ENCODE measurements around the gene BANK1.

BANK1 gene

DNA sequence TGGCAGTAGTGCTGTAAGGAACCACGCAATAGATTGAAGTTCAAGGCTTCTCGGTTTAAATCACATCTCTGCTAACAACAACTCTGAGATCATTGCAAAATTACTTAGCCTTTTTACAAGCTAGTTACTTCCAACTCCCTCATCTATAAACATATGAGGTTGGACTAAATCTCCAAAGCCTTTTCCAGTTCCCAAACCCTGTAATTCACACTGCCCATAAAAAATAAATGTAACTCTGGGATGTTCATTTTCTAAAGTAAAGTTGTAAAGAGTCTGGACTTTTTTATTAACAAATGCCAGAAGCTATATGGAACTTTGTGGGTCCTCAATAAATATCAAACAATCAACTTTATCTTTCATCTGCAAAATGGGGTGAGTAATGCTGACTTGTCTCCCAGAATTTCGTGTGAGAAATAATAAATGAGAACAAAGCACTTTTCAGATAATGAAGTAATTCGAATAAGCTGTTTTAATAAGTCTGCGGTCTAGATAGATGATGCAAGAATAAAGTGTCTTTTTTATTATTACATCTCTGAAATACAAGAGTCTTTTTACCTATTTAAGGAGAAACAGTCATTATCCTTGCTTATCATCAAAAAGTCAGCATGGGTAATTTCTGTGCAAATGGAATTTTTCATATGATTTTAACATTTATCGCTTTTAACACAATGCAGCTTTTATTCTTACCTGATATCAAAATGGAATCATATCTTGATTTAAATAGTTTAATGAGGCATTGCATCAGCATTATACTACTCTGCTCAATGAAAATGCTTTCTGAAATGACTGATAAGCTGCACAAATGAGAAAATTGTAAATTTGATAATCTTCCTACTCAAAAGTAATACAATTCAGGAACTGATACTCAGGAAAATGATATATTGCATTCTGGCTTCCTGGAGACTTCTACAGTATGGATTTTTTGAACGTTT, 252.6 kb downstream of the BANK1 start:
- no peak for FAIRE-seq

DNA sequence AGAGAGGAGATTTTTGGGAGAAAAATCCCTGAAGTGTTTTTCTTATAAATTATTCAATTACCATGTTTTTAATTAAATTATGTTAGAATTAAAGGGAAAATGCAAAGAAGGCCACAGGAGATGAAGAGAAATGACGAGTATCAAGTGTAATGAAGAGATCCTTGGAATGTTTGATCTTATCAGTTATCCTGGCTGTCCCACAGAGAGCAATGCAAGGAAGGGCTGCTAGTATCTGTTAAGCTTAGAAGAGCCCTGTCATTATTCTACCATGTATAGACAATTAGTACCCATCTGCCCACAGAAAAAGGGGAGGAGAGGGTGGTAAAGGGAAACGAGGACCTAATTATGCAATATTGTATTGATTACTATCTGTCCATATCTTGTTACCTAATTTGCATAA, 257.1 kb downstream of the BANK1 start:
- no peak for FAIRE-seq

- no peak for FAIRE-seq
These were observed 265.3 kb downstream of the BANK1 start for GRCh38 chr4:102055805-102056204.

GRCh38 chr4:102057122-102057521, 266.6 kb downstream of the BANK1 start:
- no peak for FAIRE-seq

DNA sequence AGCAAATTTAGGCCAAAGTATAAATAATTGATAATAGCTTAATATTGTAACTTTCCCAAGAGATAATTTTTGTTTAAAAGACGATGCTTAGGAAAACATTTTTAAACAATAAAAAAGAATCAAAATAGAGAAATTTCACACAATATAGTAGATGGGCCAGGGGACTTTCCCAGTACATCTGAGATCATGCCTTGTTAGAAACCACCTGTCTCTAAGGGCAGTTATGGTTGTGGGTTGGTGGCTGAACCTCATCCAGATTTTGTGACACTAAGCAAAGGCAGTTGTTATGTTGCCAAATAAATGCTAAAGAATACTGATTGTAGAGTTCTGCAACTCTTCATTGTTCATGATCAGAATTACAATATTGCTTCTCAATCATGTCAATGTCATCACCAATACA, 270.6 kb downstream of the BANK1 start:
- no peak for FAIRE-seq

DNA sequence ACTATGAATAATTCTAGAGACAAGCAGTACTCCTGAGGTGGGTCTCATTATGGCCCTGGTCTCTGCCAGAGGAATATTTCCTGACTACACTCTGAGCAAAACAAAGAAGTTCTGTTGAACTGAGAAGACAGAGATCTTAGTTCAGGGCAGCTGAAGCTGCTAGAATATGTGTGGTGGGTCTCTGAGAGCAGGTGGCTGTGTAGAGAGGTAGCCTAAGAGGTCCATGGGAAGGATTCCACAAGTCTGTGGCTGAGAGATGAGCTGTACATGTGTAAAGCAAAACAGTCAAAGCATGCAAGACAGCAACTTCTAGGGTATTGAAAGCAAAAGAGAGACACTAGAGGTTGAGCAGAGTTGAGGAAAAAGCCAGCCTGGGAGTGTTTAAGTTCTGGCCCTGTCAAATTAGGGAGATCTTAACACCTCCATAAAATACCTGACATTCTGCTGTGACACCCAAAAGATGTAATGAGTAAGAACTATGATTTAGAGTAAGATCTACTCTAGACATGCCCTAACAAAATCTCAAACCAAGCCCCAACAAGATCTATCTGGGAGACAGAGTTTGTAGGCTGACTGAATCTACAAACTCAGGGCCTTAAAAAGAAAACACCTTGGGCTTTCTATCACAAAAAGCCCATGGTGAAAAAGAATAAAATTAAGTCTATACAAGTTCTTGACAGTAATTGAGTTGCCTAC, 274.4 kb downstream of the BANK1 start:
- no peak for FAIRE-seq

- no peak for FAIRE-seq
These were observed 286.1 kb downstream of the BANK1 start for GRCh38 chr4:102076622-102077021.

- no peak for FAIRE-seq
These were observed 289.7 kb downstream of the BANK1 start for GRCh38 chr4:102080184-102080583.

- FAIRE-seq, result no peak
These were observed 299.5 kb downstream of the BANK1 start for GRCh38 chr4:102089850-102090621.

- no peak for FAIRE-seq
These were observed 301.1 kb downstream of the BANK1 start for GRCh38 chr4:102091656-102092055.

DNA sequence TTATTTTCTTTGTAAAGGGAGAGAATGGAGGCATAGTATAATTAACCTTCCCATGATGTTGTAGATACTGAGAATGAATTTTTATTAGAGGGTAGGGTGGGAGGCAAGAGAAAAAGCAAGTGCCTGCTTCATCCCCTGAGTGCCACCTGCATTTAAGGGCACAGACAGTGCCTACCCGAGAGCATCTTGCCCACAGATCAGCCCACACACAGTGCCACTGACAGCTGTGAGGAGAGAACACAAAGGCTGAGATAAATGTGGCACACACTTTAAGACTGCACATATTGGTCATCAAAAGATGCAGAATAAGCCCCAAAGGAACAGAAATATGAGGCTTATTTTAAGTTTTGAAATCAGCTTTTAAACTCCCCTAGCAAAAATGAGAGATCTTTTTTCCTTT, 304.0 kb downstream of the BANK1 start:
- no peak for FAIRE-seq

DNA sequence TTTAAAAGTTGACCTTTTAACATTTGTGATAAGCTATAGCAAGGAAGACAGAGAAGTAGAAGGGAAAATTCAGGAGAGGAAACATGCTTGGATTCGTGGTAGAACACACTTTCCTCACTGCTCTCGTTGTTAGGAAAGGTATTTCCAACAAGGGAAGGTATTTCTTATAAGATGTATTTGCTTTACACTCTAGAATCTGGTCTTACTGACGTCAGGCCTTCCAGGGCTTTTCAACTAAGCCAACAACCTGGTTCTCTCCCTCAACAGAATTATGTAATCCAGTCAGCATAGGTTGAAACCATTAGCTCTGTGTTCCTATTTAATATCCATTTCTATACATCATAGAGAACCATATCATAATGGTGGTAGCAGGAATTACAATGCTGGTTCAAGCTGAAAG, 312.8 kb downstream of the BANK1 start:
- FAIRE-seq, result no peak

- no peak for FAIRE-seq
These were observed 313.7 kb downstream of the BANK1 start for GRCh38 chr4:102104278-102104677.

DNA sequence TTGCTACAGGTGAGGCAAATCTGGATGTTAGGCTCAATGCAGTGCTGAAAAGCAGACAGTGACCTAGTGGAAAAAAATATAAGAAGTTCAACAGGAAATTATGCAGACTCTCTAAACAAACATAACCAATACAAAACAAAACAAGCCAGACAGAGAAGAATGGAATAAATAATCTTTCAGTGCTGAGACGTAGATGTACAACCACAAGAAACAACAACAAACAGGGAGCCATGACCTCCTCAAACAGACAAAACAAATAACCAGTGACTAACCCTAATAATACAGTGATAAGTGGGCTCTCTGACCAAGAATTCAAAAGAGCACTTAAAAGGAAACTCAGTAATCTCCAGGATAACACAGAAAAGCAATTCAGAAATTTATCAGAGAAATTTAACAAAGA, 315.5 kb downstream of the BANK1 start:
- FAIRE-seq, result no peak

DNA sequence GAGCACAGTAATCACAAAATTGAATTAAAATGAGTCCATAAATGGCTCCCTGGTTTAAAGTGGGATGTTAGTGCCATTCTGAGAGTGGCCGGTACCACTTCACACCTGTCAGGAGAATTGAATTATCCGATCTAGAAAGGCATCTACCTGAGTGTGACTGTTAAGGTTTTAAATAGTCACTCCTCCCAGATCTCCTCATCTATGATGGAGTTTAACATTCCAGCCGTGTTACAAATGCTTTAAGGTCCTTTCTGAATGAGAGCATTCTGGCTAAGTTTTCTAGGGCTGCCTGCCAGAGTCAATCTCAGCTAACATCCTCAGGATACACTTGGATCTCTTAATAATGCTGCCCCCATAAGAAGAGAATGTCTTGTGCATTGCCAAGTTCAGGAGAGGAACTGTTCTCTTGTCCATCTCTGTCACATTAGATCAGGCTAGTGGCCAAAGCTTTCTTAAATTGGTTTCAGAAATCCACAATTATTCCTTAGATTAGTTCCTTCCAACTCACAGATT, 323.6 kb downstream of the BANK1 start:
- FAIRE-seq, result no peak

DNA sequence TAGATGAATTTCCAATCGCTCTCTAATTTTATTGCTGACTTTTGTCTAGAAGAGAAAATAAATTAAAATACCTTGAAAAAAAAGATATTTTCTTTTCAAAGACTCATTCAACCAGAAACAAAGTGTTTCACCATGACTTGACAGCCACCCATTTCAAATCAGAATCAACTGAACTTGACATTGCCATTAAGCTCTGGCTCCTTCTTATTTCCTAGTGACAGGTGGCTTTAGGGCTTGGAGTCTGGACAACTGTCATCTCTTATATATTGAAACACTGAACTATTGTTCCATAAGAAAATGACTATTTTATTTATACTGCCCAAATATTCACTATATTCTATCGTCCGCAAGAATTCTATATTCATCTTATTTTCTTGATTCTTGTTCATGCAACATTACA, 325.6 kb downstream of the BANK1 start:
- no peak for FAIRE-seq

DNA sequence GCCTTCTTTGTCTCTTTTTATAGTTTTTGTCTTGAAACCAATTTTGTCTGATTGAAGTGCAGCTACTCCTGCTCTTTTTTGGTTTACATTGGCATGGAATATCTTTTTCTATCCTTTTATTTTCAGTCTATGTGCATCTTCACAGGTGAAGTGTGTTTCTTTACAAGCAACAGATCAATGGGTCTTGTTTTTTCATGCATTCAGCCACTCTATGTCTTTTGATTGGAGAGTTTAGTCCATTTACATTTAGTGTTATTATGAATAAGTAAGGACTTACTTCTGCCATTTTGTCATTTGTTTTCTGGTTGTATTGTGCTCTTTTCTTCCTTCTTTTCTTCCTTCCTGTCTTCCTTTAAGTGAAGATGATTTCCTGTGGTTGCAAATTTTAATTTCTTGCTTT, 330.3 kb downstream of the BANK1 start:
- no peak for FAIRE-seq
